ENCODE results near the gene SIX5. TPM values are rescaled to one million over a fixed set of nuclear protein-coding genes. Genes with fewer than 3 reads are reported as not detected.

SIX5 gene
- total and polyA plus RNA-seq, 9 of the 15 experiments (the other 6 are each of a cell fraction or from before 2014, with no cell fraction given) = 1.4 to 17.2 (median 7.4) TPM; not detected in 2

GRCh38 chr19:45770192-45771101, 1.4 kb upstream of the SIX5 start (continued):
- TF ChIP-seq ZNF511 (CRISPR knock-in tag; IDR thresholded peaks at IDR 0.05) = no peak; the same call in 1 of the 2 replicates
- no peak for TF ChIP-seq ZC3H4 (CRISPR knock-in tag; IDR thresholded peaks at IDR 0.05; ENCODE audit: borderline replicate concordance)
- no peak for TF ChIP-seq TSHZ1 (CRISPR knock-in tag; IDR thresholded peaks at IDR 0.05)
- TF ChIP-seq ELF4 (CRISPR knock-in tag; IDR thresholded peaks at IDR 0.05) = peak; percentile 37; the same call in 1 of the 2 replicates
- peak; percentile 61 for TF ChIP-seq CREM (IDR thresholded peaks at IDR 0.05; ENCODE audit: low read depth)
- no peak for TF ChIP-seq HLTF (IDR thresholded peaks at IDR 0.05)
- TF ChIP-seq ZNF277 (CRISPR knock-in tag; IDR thresholded peaks at IDR 0.05; ENCODE audit: borderline replicate concordance) = no peak
- no peak for TF ChIP-seq ZBTB8A (IDR thresholded peaks at IDR 0.05; ENCODE audit: partially characterized antibody)
- TF ChIP-seq THRA (IDR thresholded peaks at IDR 0.05) = no peak
- peak; percentile 76 for TF ChIP-seq CHD1 (IDR thresholded peaks at IDR 0.05; ENCODE audit: low read length)
- TF ChIP-seq HCFC1 (IDR thresholded peaks at IDR 0.05; ENCODE audit: low read depth, low read length) = peak; percentile 23; the same call in 1 of the 2 replicates
- no peak for TF ChIP-seq FUS (optimal IDR thresholded peaks at IDR 0.05; ENCODE audit: low read depth, low read length)
- no peak for TF ChIP-seq HNRNPLL (IDR thresholded peaks at IDR 0.05; ENCODE audit: low read depth, low read length, poor library complexity, severe bottlenecking)
- TF ChIP-seq ZNF143 (CRISPR knock-in tag; IDR thresholded peaks at IDR 0.05) = 0 out of 2 replicates have a peak, but pooled peaks have one; percentile 4
- no peak; the same call in 1 of the 2 replicates for TF ChIP-seq RNF219 (CRISPR knock-in tag; IDR thresholded peaks at IDR 0.05)
- no peak for TF ChIP-seq ZNF699 (CRISPR knock-in tag; IDR thresholded peaks at IDR 0.05; ENCODE audit: insufficient replicate concordance)
- no peak for TF ChIP-seq GTF2E2 (tag; IDR thresholded peaks at IDR 0.05)
- TF ChIP-seq ZNF778 (CRISPR knock-in tag; IDR thresholded peaks at IDR 0.05) = no peak
